ENCODE results near the gene NDUFA7.
A peak's percentile ranks its signal among the peaks of the same experiment; 100 is the strongest.
"Not testable (repeated sequence)": the region's sequence is repeated elsewhere in the genome, so short reads cannot be mapped to it uniquely, and the experiment has no call there.

NDUFA7 gene

DNA sequence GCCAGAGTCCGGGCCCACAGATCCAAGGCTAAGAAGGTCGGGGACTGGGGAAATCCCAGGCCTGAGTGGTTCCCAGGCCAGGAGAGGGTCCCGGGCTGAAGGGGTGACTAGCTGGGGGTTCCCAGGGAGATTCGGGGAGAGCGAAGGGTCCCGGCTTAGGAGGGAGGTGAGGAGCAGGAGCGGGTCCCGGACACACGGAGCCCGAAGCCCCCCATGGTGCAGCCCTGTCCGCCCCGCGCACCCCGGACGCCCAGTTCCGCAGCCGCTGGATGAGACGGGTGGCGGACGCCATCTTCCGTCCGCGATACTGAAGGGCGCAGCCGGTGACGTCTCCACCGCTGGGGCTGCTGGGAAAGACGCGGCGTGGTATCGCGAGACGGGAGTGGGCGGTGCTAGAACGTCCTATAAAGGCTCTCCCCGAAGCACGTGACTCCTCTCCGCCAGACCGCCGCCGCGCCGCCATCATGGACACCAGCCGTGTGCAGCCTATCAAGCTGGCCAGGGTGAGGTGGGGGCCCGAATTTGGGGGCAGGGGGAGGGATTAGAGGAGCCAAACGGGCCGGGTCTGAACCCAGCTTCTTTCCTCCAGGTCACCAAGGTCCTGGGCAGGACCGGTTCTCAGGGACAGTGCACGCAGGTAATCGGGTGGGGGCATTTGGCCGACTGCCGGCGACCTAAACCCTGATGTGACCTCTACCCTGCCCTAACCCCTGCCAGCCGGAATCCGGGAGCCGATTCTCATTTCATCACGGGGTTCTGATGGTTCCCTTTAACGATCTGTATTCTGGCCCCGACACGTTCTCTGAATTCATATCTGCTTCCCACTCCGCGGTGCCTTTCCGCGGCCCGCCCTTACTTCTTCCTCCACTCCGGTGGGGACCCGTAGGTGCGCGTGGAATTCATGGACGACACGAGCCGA, at the start of gene NDUFA7, which contains the start of gene RPS28:
TSS of gene NDUFA7 (minus strand) at position 309 of the 919 bp plus-strand sequence. CDS start at position 292, 17 bp downstream.
TSS of gene RPS28 (plus strand) at position 430 of the 919 bp plus-strand sequence. CDS start at position 465, 35 bp downstream.
- peak; percentile 97 for DNase-seq (ENCODE audit: low spot score)

GRCh38 chr19:8370176-8371010, 49.2 kb upstream of the NDUFA7 start:
- no peak for DNase-seq (ENCODE audit: low spot score)

DNA sequence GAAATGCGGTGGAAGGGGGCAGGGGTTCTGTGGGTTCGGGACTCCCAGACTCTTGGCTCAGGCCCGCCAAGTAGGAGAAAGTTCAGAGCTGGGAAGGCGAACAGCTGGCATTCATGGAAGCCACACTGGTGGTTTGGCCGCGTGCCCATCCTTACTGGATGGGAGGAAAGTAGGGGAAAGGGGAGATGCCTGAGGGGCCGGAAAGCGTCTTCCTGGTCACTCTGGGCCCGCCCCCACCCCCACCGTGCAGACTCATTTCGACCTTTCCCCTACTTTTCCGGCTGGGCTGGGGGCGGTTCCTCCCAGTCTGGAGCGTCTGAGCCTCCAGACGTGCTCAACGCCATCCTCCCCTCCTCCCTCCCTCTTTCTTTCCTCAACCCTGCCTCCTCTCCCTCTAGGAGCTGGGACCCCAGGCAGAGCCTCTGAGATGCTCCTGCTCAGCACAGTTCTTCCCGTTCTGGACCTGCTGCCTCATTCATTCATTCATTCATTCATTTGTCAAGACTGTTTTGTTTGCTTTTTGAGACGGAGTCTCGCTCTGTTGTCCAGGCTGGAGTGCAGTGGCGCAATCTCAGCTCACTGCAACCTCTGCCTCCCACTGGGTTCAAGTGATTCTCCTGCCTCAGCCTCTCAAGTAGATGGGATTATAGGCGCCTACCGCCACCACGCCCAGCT, 46.3 kb upstream of the NDUFA7 start:
- peak; percentile 92 for DNase-seq (ENCODE audit: low spot score)

DNA sequence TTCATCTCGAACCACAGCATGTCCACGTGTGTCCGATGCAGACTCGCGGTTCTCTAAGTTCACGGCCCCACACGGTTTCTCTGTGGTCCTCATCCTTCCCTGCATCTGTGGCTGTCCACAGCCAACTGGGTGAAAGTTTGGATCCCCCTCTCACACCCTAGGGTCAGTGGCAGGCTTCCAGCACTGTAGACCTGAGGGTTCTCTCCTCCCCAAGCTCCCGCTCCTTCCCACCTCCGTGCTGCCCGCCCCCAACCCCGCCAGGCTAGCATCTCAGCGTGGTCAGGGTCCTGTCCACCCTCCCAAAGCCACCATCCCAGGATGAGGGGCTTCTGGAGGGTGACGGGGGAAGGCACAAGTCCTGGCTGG, 45.8 kb upstream of the NDUFA7 start:
- no peak for DNase-seq (ENCODE audit: low spot score)

- DNase-seq (ENCODE audit: low spot score): no peak
Observed at GRCh38 chr19:8366121-8366581, 45.0 kb upstream of the NDUFA7 start.

DNA sequence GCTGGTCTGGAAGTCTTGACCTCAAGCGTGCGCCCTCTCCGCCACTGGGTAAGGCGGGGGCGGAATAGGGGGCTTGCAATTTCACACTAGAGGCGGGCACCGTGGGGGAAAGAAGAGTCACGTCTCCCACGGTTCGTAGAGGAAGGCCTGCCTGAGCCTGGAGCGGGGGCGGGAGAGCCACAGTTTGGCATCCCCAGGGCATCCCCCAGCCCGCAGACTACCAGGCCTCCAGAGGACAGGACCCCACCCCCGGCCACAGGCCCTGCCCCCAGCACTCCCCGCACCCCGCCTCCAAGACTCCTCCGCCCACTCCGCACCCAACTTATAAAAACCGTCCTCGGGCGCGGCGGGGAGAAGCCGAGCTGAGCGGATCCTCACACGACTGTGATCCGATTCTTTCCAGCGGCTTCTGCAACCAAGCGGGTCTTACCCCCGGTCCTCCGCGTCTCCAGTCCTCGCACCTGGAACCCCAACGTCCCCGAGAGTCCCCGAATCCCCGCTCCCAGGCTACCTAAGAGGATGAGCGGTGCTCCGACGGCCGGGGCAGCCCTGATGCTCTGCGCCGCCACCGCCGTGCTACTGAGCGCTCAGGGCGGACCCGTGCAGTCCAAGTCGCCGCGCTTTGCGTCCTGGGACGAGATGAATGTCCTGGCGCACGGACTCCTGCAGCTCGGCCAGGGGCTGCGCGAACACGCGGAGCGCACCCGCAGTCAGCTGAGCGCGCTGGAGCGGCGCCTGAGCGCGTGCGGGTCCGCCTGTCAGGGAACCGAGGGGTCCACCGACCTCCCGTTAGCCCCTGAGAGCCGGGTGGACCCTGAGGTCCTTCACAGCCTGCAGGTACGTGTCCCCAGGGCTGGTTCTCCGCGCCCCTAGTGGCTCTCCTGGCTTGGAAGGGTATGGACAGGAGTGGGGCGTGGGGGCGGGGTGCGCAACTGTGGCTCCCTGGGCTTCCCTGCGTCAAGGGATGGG, 42.9 kb upstream of the NDUFA7 start, which contains the start of gene ANGPTL4:
TSS of gene ANGPTL4 (plus strand) at position 353 of the 969 bp plus-strand sequence. CDS start at position 520, 167 bp downstream.
- DNase-seq (ENCODE audit: low spot score): peak; percentile 85

GRCh38 chr19:8361921-8362793, 41.0 kb upstream of the NDUFA7 start:
- DNase-seq (ENCODE audit: low spot score): peak; percentile 93

DNA sequence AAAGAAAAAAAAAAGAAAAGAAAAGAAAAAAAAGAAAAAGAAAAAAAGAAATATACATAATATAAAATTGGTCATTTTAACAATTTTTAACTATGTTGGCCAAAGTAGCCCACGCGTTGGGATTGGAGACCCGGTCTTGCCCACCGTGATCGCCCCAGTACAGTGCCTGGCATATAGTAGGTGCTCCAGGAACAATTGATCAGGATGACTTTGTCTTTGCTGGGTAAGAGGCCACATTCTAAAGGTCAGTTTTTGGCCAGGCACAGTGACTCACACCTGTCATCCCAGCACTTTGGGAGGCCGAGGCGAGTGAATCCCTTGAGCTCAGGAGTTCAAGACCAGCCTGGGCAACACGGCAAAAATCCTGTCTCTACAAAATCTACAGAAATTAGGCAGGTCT, 39.0 kb upstream of the NDUFA7 start:
- DNase-seq (ENCODE audit: low spot score): no peak

DNA sequence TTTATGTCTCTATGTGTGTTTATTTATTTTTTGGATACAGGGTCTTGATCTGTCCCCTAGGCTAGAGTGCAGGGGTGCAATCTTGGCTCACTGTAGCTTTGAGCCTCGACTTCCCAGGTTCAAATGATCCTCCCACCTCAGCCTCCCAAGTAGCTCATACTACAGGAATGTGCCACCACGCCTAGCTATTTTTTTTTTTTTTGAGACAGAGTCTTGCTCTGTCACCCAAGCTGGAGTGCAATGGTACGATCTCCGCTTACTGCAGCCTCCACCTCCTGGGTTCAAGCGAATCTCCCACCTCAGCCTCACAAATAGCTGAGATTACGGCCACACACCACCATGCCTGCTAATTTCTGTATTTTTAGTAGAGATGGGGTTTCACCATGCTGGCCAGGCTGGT, 37.8 kb upstream of the NDUFA7 start:
- DNase-seq (ENCODE audit: low spot score): no peak

GRCh38 chr19:8357007-8357521, 35.9 kb upstream of the NDUFA7 start:
- DNase-seq (ENCODE audit: low spot score): no peak

DNA sequence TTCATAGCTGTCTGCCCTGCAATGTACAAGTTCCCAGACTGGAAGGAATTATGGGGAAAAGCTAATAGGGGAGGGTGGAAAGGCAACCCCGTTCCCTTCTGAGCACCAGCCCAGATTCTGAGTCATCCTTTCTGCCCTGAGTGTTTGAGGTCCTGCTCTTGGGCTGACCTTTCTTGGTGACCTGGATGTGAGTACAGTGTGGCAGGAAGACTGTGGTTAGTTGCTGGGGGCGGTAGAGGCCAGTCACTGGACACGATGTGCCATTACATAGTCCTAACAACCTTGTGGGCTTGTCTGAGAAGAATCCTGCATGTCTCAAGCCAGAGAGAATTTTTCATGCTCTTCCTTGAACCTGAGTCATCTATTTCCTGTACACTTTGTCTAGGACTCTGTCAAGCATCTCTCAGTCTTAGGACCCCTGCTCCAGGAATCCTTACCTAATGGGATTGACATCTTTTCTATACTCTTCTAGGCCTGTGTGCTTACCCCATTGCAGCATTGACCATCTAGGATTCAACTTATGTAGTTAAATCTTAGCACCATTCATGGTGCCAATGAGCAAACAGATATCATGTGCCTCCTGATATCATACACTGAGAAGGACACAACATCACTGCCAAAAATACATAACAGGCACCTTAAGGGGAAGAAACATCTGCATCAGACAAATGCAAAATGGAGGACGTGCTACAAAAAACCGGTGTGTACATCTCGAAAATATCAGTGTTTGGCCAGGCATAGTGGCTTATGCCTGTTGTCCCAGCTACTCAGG, 34.6 kb upstream of the NDUFA7 start:
- peak; percentile 78 for DNase-seq (ENCODE audit: low spot score)

DNA sequence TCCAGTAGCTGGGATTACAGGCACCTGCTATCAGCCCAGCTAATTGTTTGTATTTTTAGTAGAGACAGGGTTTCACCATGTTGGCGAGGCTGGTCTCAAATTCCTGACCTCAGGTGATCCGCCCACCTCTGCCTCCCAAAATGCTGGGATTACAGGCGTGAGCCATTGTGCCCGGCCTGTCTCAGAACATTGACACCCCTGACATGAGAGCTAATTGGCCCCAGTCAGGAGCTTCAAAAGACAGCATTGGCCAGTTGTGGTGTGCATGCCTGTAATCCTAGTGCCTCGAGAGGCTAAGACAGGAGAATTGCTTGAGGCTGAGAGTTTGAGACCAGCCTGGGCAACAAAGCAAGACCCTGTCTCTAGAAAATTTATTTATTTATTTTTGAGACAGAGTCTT, 31.7 kb upstream of the NDUFA7 start:
- not testable (repeated sequence) for DNase-seq (ENCODE audit: low spot score)

GRCh38 chr19:8352134-8352827, 31.1 kb upstream of the NDUFA7 start:
- DNase-seq (ENCODE audit: low spot score): no peak

DNA sequence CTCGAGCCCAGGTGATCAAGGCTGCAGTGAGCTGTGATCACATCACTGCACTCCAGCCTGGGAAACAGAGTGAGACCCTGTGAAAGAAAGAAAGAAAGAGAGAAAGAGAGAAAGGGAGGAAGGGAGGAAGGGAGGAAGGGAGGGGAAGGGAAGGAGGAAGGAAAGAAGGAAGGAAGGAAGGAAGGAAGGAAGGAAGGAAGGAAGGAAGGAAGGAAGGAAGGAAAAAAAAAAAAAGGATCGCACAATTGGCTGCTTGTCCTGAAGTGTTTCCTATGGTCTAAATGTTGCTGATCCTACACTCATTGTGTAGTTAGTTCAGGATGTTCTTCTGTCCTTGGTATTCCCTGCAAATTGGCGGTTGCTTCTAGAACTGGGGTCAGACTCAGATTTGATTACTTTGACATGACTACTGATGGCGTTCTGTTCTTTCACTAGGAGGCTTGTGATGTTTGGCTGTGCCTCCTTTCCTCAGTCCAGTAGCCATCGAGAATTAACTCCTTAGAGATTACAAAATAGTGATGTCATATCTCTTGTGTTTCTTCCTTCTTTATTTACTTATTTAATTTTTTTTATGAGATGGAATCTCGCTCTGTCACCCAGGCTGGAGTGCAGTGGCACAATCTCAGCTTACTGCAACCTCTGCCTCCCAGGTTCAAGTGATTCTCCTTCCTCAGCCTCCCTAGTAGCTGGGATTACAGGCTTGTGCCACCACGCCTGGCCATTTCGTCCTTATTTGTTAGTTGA, 28.6 kb upstream of the NDUFA7 start:
- not testable (repeated sequence) for DNase-seq (ENCODE audit: low spot score)

- DNase-seq (ENCODE audit: low spot score): no peak
Observed at GRCh38 chr19:8343483-8343844, 22.3 kb upstream of the NDUFA7 start.

DNA sequence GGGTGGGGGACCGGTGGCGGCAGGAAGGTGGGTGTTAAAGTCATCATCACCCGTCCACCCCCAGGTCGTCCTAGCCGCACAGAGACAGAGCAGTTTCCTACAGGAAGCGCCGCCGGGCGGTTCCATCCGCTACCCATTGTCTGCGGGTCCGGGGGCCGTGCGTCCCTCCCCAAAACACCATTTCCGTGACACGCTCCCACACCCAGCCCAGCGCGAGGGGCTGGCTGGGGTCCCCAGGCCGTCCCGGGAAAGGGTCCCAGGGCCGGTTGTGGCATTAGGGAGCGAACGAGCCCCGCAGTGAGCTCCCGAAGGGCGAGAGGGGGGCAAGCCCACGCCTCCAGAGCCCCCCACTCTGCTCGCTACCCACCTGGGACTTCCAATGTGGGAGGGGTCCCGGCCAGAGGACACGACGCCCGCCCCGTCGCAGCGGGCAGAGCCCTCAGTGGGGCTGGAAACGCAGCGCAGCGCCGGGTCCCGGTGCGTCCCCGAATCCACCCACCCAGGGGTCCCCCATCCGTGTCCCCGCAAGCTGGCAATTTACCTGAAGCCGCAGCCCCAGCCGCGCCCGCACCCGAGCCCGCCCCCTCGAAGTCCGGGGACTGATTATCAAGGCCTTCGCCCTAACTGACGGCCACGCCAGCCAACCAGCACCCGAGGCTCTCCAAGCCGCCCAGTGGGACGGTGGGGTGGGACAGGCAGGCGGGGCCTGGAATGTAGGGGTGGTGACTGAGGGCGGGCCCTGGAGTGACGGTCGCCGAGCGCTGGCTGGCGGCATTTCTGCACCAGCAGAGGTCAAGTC, 21.7 kb upstream of the NDUFA7 start, which contains the start of gene KANK3:
TSS of gene KANK3 (minus strand) at position 579 of the 799 bp plus-strand sequence. CDS start 5,434 bp downstream, outside the sequence.
- DNase-seq (ENCODE audit: low spot score): peak; percentile 98
